ENCODE results near the gene TRAPPC8.

GRCh38 chr18:31973929-31974546 lies 31.1 kb upstream of the TRAPPC8 start:
- no peak for TF ChIP-seq SRSF4 (IDR thresholded peaks at IDR 0.05; ENCODE audit: low read depth, low read length, poor library complexity, severe bottlenecking)
- TF ChIP-seq JUNB (CRISPR knock-in tag; IDR thresholded peaks at IDR 0.05; ENCODE audit: borderline replicate concordance): no peak
- TF ChIP-seq STAT5B (CRISPR knock-in tag; IDR thresholded peaks at IDR 0.05): no peak
